Measurements from ENCODE around the gene CEBPA. TPM values are rescaled to one million over a fixed set of nuclear protein-coding genes. Genes with fewer than 3 reads are reported as not detected.

Gene CEBPA
- total and polyA plus RNA-seq, 8 donors, result 9.9 to 167 (median 18.8) TPM

- intact Hi-C loops (cut with DNase I; ENCODE audit: low total_unique reads), result no loop called here
- H3K4me1 ChIP-seq, result no peaks in the 10 kb centered on the region
- H3K27me3 ChIP-seq, result peaks cover 0 to 9% (median 0%) of the 10 kb centered on the region in 3 donors
- H3K36me3 ChIP-seq, result no peaks in the 10 kb centered on the region
- TF ChIP-seq POLR2AphosphoS5 (IDR thresholded peaks at IDR 0.05) (no peak), CTCF (IDR thresholded peaks at IDR 0.05) (no peak), POLR2A (IDR thresholded peaks at IDR 0.05) (no peak), EP300 (IDR thresholded peaks at IDR 0.05) (no peak)
- DNase-seq, result no peak
- no peak overlapping the region for H3K4me3 ChIP-seq
- no peak overlapping the region for H3K27ac ChIP-seq
- 60 to 91% (median 74%) methylated on average over 5 of the region's 5 CpGs for WGBS, 5 donors
- H3K9me3 ChIP-seq, result no peaks in the 10 kb centered on the region
Observed at GRCh38 chr19:33332248-33332647, 29.9 kb upstream of the CEBPA start.

GRCh38 chr19:33329736-33330135 lies 27.4 kb upstream of the CEBPA start:
- DNase-seq, result no peak
- WGBS, 5 donors, result 77 to 87% (median 82%) methylated on average over 4 of the region's 4 CpGs
- Histone ChIP-seq H3K36me3 (no peaks in the 10 kb centered on the region), H3K4me3 (no peak overlapping the region), H3K27me3 (peaks cover 0 to 9% (median 0%) of the 10 kb centered on the region in 3 donors), H3K9me3 (peaks cover 0 to 11% (median 5%) of the 10 kb centered on the region in 4 donors), H3K4me1 (no peaks in the 10 kb centered on the region), H3K27ac (no peak overlapping the region)
- TF ChIP-seq CTCF (IDR thresholded peaks at IDR 0.05) (no peak), POLR2A (IDR thresholded peaks at IDR 0.05) (no peak), POLR2AphosphoS5 (IDR thresholded peaks at IDR 0.05) (no peak), EP300 (IDR thresholded peaks at IDR 0.05) (no peak)
- intact Hi-C loops (cut with DNase I; ENCODE audit: low total_unique reads), result no loop called here

GRCh38 chr19:33329060-33329459 lies 26.7 kb upstream of the CEBPA start:
- 69 to 75% (median 72%) methylated on average over 8 of the region's 8 CpGs for WGBS, 5 donors
- intact Hi-C loops (cut with DNase I; ENCODE audit: low total_unique reads), result no loop called here
- Histone ChIP-seq H3K9me3 (peaks cover 0 to 11% (median 5%) of the 10 kb centered on the region in 4 donors), H3K4me1 (no peaks in the 10 kb centered on the region), H3K27ac (no peak overlapping the region), H3K27me3 (peaks cover 0 to 9% (median 0%) of the 10 kb centered on the region in 3 donors), H3K4me3 (no peak overlapping the region), H3K36me3 (no peaks in the 10 kb centered on the region)
- TF ChIP-seq POLR2A (IDR thresholded peaks at IDR 0.05) (no peak), POLR2AphosphoS5 (IDR thresholded peaks at IDR 0.05) (no peak), EP300 (IDR thresholded peaks at IDR 0.05) (no peak), CTCF (IDR thresholded peaks at IDR 0.05) (no peak)
- no peak for DNase-seq

GRCh38 chr19:33325920-33326319 lies 23.6 kb upstream of the CEBPA start:
- H3K27ac ChIP-seq, result no peak overlapping the region
- 63 to 77% (median 74%) methylated on average over 5 of the region's 5 CpGs for WGBS, 5 donors

More at GRCh38 chr19:33325920-33326319, 23.6 kb upstream of the CEBPA start:
- TF ChIP-seq POLR2AphosphoS5 (IDR thresholded peaks at IDR 0.05) (no peak), EP300 (IDR thresholded peaks at IDR 0.05) (no peak), CTCF (IDR thresholded peaks at IDR 0.05) (no peak), POLR2A (IDR thresholded peaks at IDR 0.05) (no peak)
- no peaks in the 10 kb centered on the region for H3K4me1 ChIP-seq
- H3K36me3 ChIP-seq, result no peaks in the 10 kb centered on the region
- H3K4me3 ChIP-seq, result no peak overlapping the region
- peaks cover 0 to 19% (median 5%) of the 10 kb centered on the region in 4 donors for H3K9me3 ChIP-seq
- peaks cover 0 to 9% (median 0%) of the 10 kb centered on the region in 3 donors for H3K27me3 ChIP-seq
- intact Hi-C loops (cut with DNase I; ENCODE audit: low total_unique reads), result no loop called here
- peak in 1 of 2 donors; percentile 23 for DNase-seq

Data from stomach (tissue), 9 donors.